IMR-90 (cell line): Measurements from ENCODE around the gene SLC6A6. TPM values are rescaled to one million over a fixed set of nuclear protein-coding genes. Genes with fewer than 3 reads are reported as not detected.

Experiments used
- ATAC-seq: fragments of 200-7000 bp; cut with Tn5 transposase; 2 replicates; pipeline ENCODE4 v1.9.1; 2020; ENCODE audit warnings: low read depth, mild to moderate bottlenecking, moderate library complexity
- BruUV-seq: library from RNA; stranded (reverse); fragments of 400-500 nt; replicated peaks from 2 replicates; lab custom pipeline; 2021; lab: Mats Ljungman, UMichigan
- CTCF ChIA-PET: fragments of 300-600 bp; formaldehyde crosslinking; extraction: SDS; loops from one replicate; lab custom pipeline; 2021; ENCODE audit warnings: antibody characterized with exemption; lab: Yijun Ruan, JAX
- POLR2A ChIA-PET: fragments of 300-600 bp; sonication (Branson Sonifier 250); formaldehyde crosslinking; loops from one replicate; lab custom pipeline; 2022; ENCODE audit warnings: antibody characterized with exemption; ENCODE audit not compliant: unreplicated experiment; lab: Charles Lee
- DNase-seq: peaks from one replicate; pipeline ENCODE4 v3.0.0; 2013
- H2AFZ ChIP-seq: replicated peaks from 2 replicates; pipeline ENCODE3; 2013; ENCODE audit warnings: low read length, mild to moderate bottlenecking; ENCODE audit not compliant: poor library complexity
- H2AK5ac ChIP-seq: 2 replicates; pipeline ENCODE4 v1.6.1; 2013; ENCODE audit warnings: low read depth, low read length, inconsistent platforms
- H2AK9ac ChIP-seq: replicated peaks from 2 replicates; pipeline ENCODE3; 2013; ENCODE audit warnings: mild to moderate bottlenecking, low read depth, low read length, moderate library complexity; ENCODE audit not compliant: poor library complexity
- H2BK120ac ChIP-seq: 2 replicates; pipeline ENCODE4 v1.6.1; 2013; ENCODE audit warnings: low read depth, low read length, inconsistent platforms
- H2BK15ac ChIP-seq: 3 replicates; pipeline ENCODE4 v1.6.1; 2013; ENCODE audit warnings: low read depth, low read length, inconsistent platforms
- H2BK20ac ChIP-seq: 2 replicates; pipeline ENCODE4 v1.6.1; 2013; ENCODE audit warnings: low read depth, mild to moderate bottlenecking, inconsistent platforms, low read length, moderate library complexity
- H2BK5ac ChIP-seq: 2 replicates; pipeline ENCODE4 v1.6.1; 2013; ENCODE audit warnings: mild to moderate bottlenecking, low read depth, low read length, inconsistent platforms; ENCODE audit not compliant: poor library complexity, severe bottlenecking
- H3K14ac ChIP-seq: replicated peaks from 2 replicates; pipeline ENCODE4 v1.6.1; 2013; ENCODE audit warnings: low read depth, low read length, inconsistent platforms
- H3K18ac ChIP-seq: 2 replicates; pipeline ENCODE4 v1.6.1; 2013; ENCODE audit warnings: low read depth, low read length, control low read depth
- H3K23ac ChIP-seq: 2 replicates; pipeline ENCODE4 v1.6.1; 2013; ENCODE audit warnings: low read depth, low read length, inconsistent platforms
- H3K27ac ChIP-seq: 2 replicates; pipeline ENCODE4 v1.5.1; 2013; ENCODE audit warnings: mild to moderate bottlenecking, control low read depth, low read length; ENCODE audit not compliant: insufficient read depth
- H3K27me3 ChIP-seq: 2 replicates; pipeline ENCODE4 v1.6.1; 2013; ENCODE audit warnings: low read length; ENCODE audit not compliant: control insufficient read depth, insufficient read depth
- H3K36me3 ChIP-seq: 2 replicates; pipeline ENCODE4 v1.6.1; 2013; ENCODE audit warnings: low read length, mixed read lengths; ENCODE audit not compliant: control insufficient read depth, insufficient read depth
- H3K4ac ChIP-seq: 2 replicates; pipeline ENCODE4 v1.6.1; 2013; ENCODE audit warnings: low read depth, low read length, inconsistent platforms
- H3K4me1 ChIP-seq: 2 replicates; pipeline ENCODE4 v1.6.1; 2013; ENCODE audit warnings: low read length, mixed read lengths; ENCODE audit not compliant: control insufficient read depth, insufficient read depth
- H3K4me2 ChIP-seq: 2 replicates; pipeline ENCODE4 v1.6.1; 2013; ENCODE audit warnings: low read depth, mild to moderate bottlenecking, control low read depth, low read length, moderate library complexity
- H3K4me3 ChIP-seq: 2 replicates; pipeline ENCODE4 v1.5.1; 2013; ENCODE audit warnings: low read depth, mild to moderate bottlenecking, control low read depth, low read length, moderate library complexity; ENCODE audit not compliant: insufficient read depth
- H3K56ac ChIP-seq: 2 replicates; pipeline ENCODE4 v1.6.1; 2013; ENCODE audit warnings: low read length, inconsistent platforms; ENCODE audit not compliant: insufficient read depth; ENCODE audit errors: extremely low read depth
- H3K79me1 ChIP-seq, 2 experiments: 2 replicates each; pipeline ENCODE4 v1.6.1; 2013; ENCODE audit warnings: low read length in 2 of 2, inconsistent platforms in 1 of 2, low read depth in 1 of 2
- H3K9ac ChIP-seq: 2 replicates; pipeline ENCODE4 v1.6.1; 2013; ENCODE audit warnings: low read depth, low read length, control low read depth
- H3K9me1 ChIP-seq: 2 replicates; pipeline ENCODE4 v1.6.1; 2013; ENCODE audit warnings: low read length, inconsistent platforms; ENCODE audit not compliant: insufficient read depth
- H3K9me3 ChIP-seq: 2 replicates; pipeline ENCODE4 v1.6.1; 2013; ENCODE audit warnings: low read length; ENCODE audit not compliant: control insufficient read depth, insufficient read depth
- H4K20me1 ChIP-seq: 2 replicates; pipeline ENCODE4 v1.6.1; 2013; ENCODE audit warnings: low read length, inconsistent platforms; ENCODE audit not compliant: insufficient read depth
- H4K5ac ChIP-seq: 2 replicates; pipeline ENCODE4 v1.6.1; 2013; ENCODE audit warnings: mild to moderate bottlenecking, low read depth, low read length, control low read depth
- H4K8ac ChIP-seq, 2 experiments: 2 replicates each; pipeline ENCODE4 v1.6.1; 2013; ENCODE audit warnings: low read depth in 2 of 2, low read length in 2 of 2, control low read depth in 1 of 2, inconsistent platforms in 1 of 2
- H4K91ac ChIP-seq: 2 replicates; pipeline ENCODE4 v1.6.1; 2013; ENCODE audit warnings: low read depth, low read length, inconsistent platforms; ENCODE audit not compliant: insufficient read depth
- BHLHE40 ChIP-seq: fragments of 150-350 bp; IDR thresholded peaks from 2 replicates; pipeline ENCODE4 v1.6.1; 2016; ENCODE audit warnings: mild to moderate bottlenecking, low read depth, low read length
- FOS ChIP-seq: fragments of 150-350 bp; IDR thresholded peaks from 2 replicates; pipeline ENCODE4 v1.6.1; 2016; ENCODE audit warnings: low read depth, low read length
- MXI1 ChIP-seq: IDR thresholded peaks from 2 replicates; pipeline ENCODE4 v1.6.1; 2012; ENCODE audit warnings: low read depth, mild to moderate bottlenecking, low read length, moderate library complexity, borderline replicate concordance
- RAD21 ChIP-seq: IDR thresholded peaks from 2 replicates; pipeline ENCODE4 v1.6.1; 2012; ENCODE audit warnings: low read length, improper control_type of control experiment
- RCOR1 ChIP-seq: IDR thresholded peaks from 2 replicates; pipeline ENCODE4 v1.6.1; 2012; ENCODE audit warnings: mild to moderate bottlenecking, low read length, improper control_type of control experiment; ENCODE audit not compliant: insufficient replicate concordance
- RFX5 ChIP-seq: IDR thresholded peaks from 2 replicates; pipeline ENCODE4 v1.8.0; 2012; ENCODE audit warnings: low read depth, mild to moderate bottlenecking, low read length, moderate library complexity
- SMC3 ChIP-seq: fragments of 150-350 bp; IDR thresholded peaks from 2 replicates; pipeline ENCODE4 v1.6.1; 2016; ENCODE audit warnings: low read depth, mild to moderate bottlenecking, antibody characterized with exemption, low read length, moderate library complexity
- WGBS, 2 experiments: methylation state at CpG; one replicate each; pipeline versions ENCODE4 v1.1.5 to v1.1.7; 2013; ENCODE audit warnings: missing lambda C conversion rate in 2 of 2; ENCODE audit not compliant: insufficient read length in 1 of 2; ENCODE audit errors: extremely low coverage in 2 of 2; 5-methylcytosine and 5-hydroxymethylcytosine counted together
- dilution Hi-C: fragments of 300-500 bp; cut with HindIII; formaldehyde crosslinking; loops from one replicate; pipeline ENCODE4 v1.14.3; 2018; ENCODE audit warnings: low sequenced_read_pairs; ENCODE audit not compliant: unreplicated experiment
- in situ Hi-C: fragments of 300-500 bp; cut with MboI; formaldehyde crosslinking; loops from 3 replicates; pipeline ENCODE4 v1.14.3; 2019; ENCODE audit warnings: low sequenced_read_pairs, inconsistent platforms, mixed read lengths
- intact Hi-C: fragments of 100-400 bp; cut with micrococcal nuclease; formaldehyde crosslinking; loops from 2 replicates; pipeline ENCODE4 v1.10.0; 2022
- polyA plus RNA-seq, 3 experiments: library from polyadenylated mRNA; depleted of rRNA; stranded (reverse); fragments of >200 nt; gene quantifications; 2 replicates each; pipeline ENCODE4 v1.2.3, GENCODE V29; 2012; ENCODE audit warnings: low replicate concordance in 1 of 3
- total RNA-seq: library from RNA; depleted of rRNA; stranded (reverse); fragments of >200 nt; gene quantifications from 2 replicates; pipeline ENCODE4 v1.2.3, GENCODE V29; 2012
- TF ChIP-seq, protein P1 (sequence below): fragments of 150-350 bp; IDR thresholded peaks from 2 replicates; pipeline ENCODE4 v1.6.1; 2017; ENCODE audit warnings: mild to moderate bottlenecking, antibody characterized with exemption, low read length, low read depth

SLC6A6 gene
- total and polyA plus RNA-seq, 2 of the 4 experiments (the other 2 are of a cell fraction), result 29.9 to 39.4 TPM

DNA sequence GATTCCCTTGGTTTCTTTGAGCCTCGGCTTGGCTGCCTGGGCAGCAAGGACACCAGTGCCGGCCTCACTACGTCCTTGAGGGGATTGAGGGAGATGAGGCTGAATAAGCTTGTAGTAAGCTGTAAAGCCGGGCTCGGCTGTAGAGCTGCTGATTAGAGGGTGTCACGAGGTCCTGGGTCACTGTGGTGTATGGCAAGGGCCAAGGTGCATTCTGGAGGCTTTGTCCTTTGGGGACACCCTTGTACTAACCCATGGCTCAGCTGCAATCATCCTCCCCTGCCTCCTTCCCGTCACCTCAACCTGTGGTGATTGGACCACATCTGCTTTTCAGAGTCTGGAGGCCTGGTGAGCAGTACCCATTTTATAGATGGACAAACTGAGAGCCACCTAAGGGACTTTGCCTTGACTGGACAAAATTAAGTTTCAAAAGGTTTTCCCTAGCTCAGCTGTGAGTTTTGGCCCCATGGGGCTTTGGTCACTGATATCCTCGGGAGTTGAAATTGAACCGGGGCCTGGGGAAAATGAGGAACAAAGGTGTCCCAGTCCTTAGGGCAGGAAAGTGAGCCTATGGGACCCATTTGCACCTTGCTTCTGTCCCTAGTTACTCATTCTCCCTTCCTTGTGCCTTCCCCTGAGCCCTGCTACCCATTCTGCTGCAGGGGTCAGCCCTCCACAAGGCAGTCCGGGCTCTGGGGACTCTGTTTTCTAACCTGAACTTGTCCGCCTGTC, 2.4 kb downstream of the SLC6A6 start:
- Histone ChIP-seq H2AK5ac (peak overlapping the region; percentile 79), H4K8ac (peak overlapping the region in 1 of 2 experiments; percentile 3; a peak in 2 of 4 replicates), H4K5ac (no peak overlapping the region), H3K9me1 (peaks cover 27% of the 10 kb centered on the region), H3K79me1 (peaks cover 30 to 48% of the 10 kb centered on the region in 2 experiments), H3K4me2 (peak overlapping the region; percentile 86), H3K9me3 (no peaks in the 10 kb centered on the region), H3K14ac (peak overlapping the region; percentile 88), H4K20me1 (peaks cover 35% of the 10 kb centered on the region), H3K9ac (peak overlapping the region; percentile 90), H2BK5ac (no peak overlapping the region), H3K18ac (no peak overlapping the region), H3K56ac (no peak overlapping the region), H2AK9ac (peak overlapping the region; percentile 70), H3K27me3 (no peaks in the 10 kb centered on the region), H3K4ac (peak overlapping the region; percentile 64), H3K23ac (peak overlapping the region; percentile 69), H3K36me3 (peaks cover 4% of the 10 kb centered on the region), H2AFZ (no peak overlapping the region), H3K4me3 (peak overlapping the region; percentile 73), H2BK20ac (peak overlapping the region; percentile 16; the same call in 1 of the 2 replicates), H3K4me1 (peaks cover 21% of the 10 kb centered on the region), H2BK15ac (no peak overlapping the region), H3K27ac (no peak overlapping the region), H2BK120ac (no peak overlapping the region), H4K91ac (no peak overlapping the region)
- ChIA-PET POLR2A (interaction anchor here (0.7 kb wide), 1 partner anchor 11 kb away, joined by 3 read pairs; no protein-coding TSS in a partner anchor), CTCF (interaction anchor here (0.6 kb wide), 2 partner anchors 73 to 95 kb away, joined by 3 read pairs; no protein-coding TSS in a partner anchor)
- no TSS peak for BruUV-seq
- dilution Hi-C loops, result no loop called here
- intact Hi-C loops, result no loop called here
- ATAC-seq (no peak), DNase-seq (no peak)
- TF ChIP-seq, protein P1, sequence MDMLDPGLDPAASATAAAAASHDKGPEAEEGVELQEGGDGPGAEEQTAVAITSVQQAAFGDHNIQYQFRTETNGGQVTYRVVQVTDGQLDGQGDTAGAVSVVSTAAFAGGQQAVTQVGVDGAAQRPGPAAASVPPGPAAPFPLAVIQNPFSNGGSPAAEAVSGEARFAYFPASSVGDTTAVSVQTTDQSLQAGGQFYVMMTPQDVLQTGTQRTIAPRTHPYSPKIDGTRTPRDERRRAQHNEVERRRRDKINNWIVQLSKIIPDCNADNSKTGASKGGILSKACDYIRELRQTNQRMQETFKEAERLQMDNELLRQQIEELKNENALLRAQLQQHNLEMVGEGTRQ, result no peak
- TF ChIP-seq RAD21 (no peak), RCOR1 (no peak), BHLHE40 (no peak), MXI1 (no peak), FOS (no peak), RFX5 (no peak), SMC3 (no peak)
- WGBS, 2 experiments, result 88% methylated on average over 3 of the region's 11 CpGs; no CpG with 5 or more reads in 1 of the 2 experiments
- in situ Hi-C loops, result loop anchor here (5.0 kb wide), 1 partner anchor 58 kb away; no protein-coding TSS in a partner anchor
